ENCODE measurements around the gene ITM2C.

Gene ITM2C

GRCh38 chr2:230900336-230900995, 35.7 kb downstream of the ITM2C start:
- TF ChIP-seq, protein P1, sequence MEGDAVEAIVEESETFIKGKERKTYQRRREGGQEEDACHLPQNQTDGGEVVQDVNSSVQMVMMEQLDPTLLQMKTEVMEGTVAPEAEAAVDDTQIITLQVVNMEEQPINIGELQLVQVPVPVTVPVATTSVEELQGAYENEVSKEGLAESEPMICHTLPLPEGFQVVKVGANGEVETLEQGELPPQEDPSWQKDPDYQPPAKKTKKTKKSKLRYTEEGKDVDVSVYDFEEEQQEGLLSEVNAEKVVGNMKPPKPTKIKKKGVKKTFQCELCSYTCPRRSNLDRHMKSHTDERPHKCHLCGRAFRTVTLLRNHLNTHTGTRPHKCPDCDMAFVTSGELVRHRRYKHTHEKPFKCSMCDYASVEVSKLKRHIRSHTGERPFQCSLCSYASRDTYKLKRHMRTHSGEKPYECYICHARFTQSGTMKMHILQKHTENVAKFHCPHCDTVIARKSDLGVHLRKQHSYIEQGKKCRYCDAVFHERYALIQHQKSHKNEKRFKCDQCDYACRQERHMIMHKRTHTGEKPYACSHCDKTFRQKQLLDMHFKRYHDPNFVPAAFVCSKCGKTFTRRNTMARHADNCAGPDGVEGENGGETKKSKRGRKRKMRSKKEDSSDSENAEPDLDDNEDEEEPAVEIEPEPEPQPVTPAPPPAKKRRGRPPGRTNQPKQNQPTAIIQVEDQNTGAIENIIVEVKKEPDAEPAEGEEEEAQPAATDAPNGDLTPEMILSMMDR (conservative IDR thresholded peaks at IDR 0.05) = no peak
- TF ChIP-seq ZFX (IDR thresholded peaks at IDR 0.05) = no peak
- H3K27ac ChIP-seq = no peak overlapping the region

GRCh38 chr2:230901006-230901405, 36.3 kb downstream of the ITM2C start:
- TF ChIP-seq, protein P1 (conservative IDR thresholded peaks at IDR 0.05) = no peak
- no peak for TF ChIP-seq ZFX (IDR thresholded peaks at IDR 0.05)
- no peak overlapping the region for H3K27ac ChIP-seq

GRCh38 chr2:230902180-230902899, 37.6 kb downstream of the ITM2C start:
- TF ChIP-seq, protein P1 (conservative IDR thresholded peaks at IDR 0.05) = peak; percentile 85
- no peak for TF ChIP-seq ZFX (IDR thresholded peaks at IDR 0.05)
- H3K27ac ChIP-seq = no peak overlapping the region

- H3K27ac ChIP-seq = no peak overlapping the region
- TF ChIP-seq, protein P1 (conservative IDR thresholded peaks at IDR 0.05) = no peak
- TF ChIP-seq ZFX (IDR thresholded peaks at IDR 0.05) = no peak
Observed at GRCh38 chr2:230903231-230904150, 38.7 kb downstream of the ITM2C start.

- no peak overlapping the region for H3K27ac ChIP-seq
- TF ChIP-seq, protein P1 (conservative IDR thresholded peaks at IDR 0.05) = no peak
- TF ChIP-seq ZFX (IDR thresholded peaks at IDR 0.05) = no peak
Observed at GRCh38 chr2:230904856-230905447, 40.2 kb downstream of the ITM2C start.

GRCh38 chr2:230905448-230906421, 41.0 kb downstream of the ITM2C start:
- no peak for TF ChIP-seq ZFX (IDR thresholded peaks at IDR 0.05)
- TF ChIP-seq, protein P1 (conservative IDR thresholded peaks at IDR 0.05) = no peak
- H3K27ac ChIP-seq = no peak overlapping the region
